ENCODE data around the gene PTPN14. TPM values are rescaled to one million over a fixed set of nuclear protein-coding genes. Genes with fewer than 3 reads are reported as not detected.

PTPN14 gene
- total and polyA plus RNA-seq, 2 of the 4 experiments (the other 2 are of a cell fraction), result 21.5 to 31.7 TPM

DNA sequence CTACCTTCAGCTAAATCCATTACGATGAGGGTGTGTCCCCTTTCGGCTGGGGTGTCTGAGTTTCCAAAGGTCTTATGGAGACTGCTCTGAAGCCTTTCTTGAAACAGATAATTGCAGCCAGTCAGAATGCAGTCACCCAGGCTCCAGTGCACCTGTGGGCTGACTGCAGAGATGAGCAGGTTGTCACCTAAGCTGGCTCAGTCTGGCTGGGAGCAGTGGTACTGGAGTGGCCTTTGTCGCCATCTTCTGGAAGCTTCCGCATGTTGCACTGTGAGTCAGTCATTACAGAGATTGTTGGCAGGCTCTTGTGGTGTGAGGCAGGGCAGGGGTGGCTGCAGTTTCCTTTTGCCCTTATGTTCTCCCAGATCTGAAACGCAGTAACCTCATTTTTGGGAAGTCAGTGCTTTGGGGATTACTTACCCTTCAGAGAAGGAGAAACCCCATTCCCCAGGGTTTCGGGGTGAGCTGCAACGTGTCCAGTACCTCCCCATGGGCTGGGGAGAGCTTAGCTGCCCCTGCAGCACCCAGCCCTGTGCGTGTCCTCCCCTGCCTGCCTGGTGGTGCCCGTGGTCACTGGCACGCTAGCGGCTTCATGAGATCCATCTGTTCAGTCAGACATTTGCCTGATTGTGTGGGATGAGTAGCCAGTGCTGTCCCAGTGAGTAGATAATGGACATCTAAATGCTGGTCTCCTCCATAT lies 222.5 kb downstream of the PTPN14 start:
- Histone ChIP-seq H3K4ac (ENCODE audit: low read depth, low read length) (no peak overlapping the region), H3K14ac (replicated peaks; ENCODE audit: low read depth, low read length) (no peak overlapping the region), H3K18ac (ENCODE audit: low read depth, low read length) (no peak overlapping the region), H3K4me1 (ENCODE audit: control insufficient read depth, insufficient read depth, low read length) (peaks cover 5% of the 10 kb centered on the region), H3K36me3 (ENCODE audit: control insufficient read depth, insufficient read depth, low read length) (no peaks in the 10 kb centered on the region), H3K9ac (ENCODE audit: low read depth, low read length) (no peak overlapping the region), H4K20me1 (ENCODE audit: insufficient read depth, low read length) (no peaks in the 10 kb centered on the region; the same call in 1 of the 2 replicates), H3K56ac (ENCODE audit: extremely low read depth, insufficient read depth, low read length) (no peak overlapping the region), H2AK5ac (ENCODE audit: low read depth, low read length) (no peak overlapping the region), H3K27me3 (ENCODE audit: control insufficient read depth, insufficient read depth, low read length) (no peaks in the 10 kb centered on the region), H2AFZ (replicated peaks; ENCODE audit: low read length, poor library complexity) (peak overlapping the region; percentile 40), H3K9me1 (ENCODE audit: insufficient read depth, low read length) (no peaks in the 10 kb centered on the region), H4K91ac (ENCODE audit: insufficient read depth, low read depth, low read length) (no peak overlapping the region), H2AK9ac (replicated peaks; ENCODE audit: low read depth, low read length, poor library complexity) (peak overlapping the region; percentile 6), H2BK15ac (ENCODE audit: low read depth, low read length) (no peak overlapping the region), H3K4me2 (ENCODE audit: low read depth, low read length) (no peak overlapping the region), H4K8ac (ENCODE audit: low read depth in 2 of 2, low read length in 2 of 2) (no peak overlapping the region), H3K4me3 (ENCODE audit: insufficient read depth, low read depth, low read length) (no peak overlapping the region), H3K27ac (ENCODE audit: insufficient read depth, low read length) (no peak overlapping the region), H3K9me3 (ENCODE audit: control insufficient read depth, insufficient read depth, low read length) (no peaks in the 10 kb centered on the region), H3K79me1 (ENCODE audit: low read depth in 1 of 2, low read length in 2 of 2) (peaks cover 0 to 14% of the 10 kb centered on the region in 2 experiments; a peak in 2 of 4 replicates), H3K23ac (ENCODE audit: low read depth, low read length) (no peak overlapping the region), H2BK20ac (ENCODE audit: low read depth, low read length) (no peak overlapping the region), H2BK120ac (ENCODE audit: low read depth, low read length) (no peak overlapping the region), H4K5ac (ENCODE audit: low read depth, low read length) (no peak overlapping the region), H2BK5ac (ENCODE audit: low read depth, low read length, poor library complexity, severe bottlenecking) (no peak overlapping the region)
- ChIA-PET CTCF (interaction anchor here (0.5 to 7.9 kb wide), 18 partner anchors 12 to 298 kb away, joined by 3 to 79 read pairs (median 5); no protein-coding TSS in a partner anchor), POLR2A (ENCODE audit: unreplicated experiment) (no interaction called here)
- 100% methylated on average over 3 of the region's 11 CpGs; no CpG with 5 or more reads in 1 of the 2 experiments for WGBS, 2 experiments (ENCODE audit: extremely low coverage in 2 of 2, insufficient read length in 1 of 2)
- no peak for TF ChIP-seq RCOR1 (IDR thresholded peaks at IDR 0.05; ENCODE audit: insufficient replicate concordance, low read length)
- no peak for TF ChIP-seq CEBPB (IDR thresholded peaks at IDR 0.05; ENCODE audit: low read depth, low read length)
- TF ChIP-seq BHLHE40 (IDR thresholded peaks at IDR 0.05; ENCODE audit: low read depth, low read length), result no peak
- TF ChIP-seq, protein P1, sequence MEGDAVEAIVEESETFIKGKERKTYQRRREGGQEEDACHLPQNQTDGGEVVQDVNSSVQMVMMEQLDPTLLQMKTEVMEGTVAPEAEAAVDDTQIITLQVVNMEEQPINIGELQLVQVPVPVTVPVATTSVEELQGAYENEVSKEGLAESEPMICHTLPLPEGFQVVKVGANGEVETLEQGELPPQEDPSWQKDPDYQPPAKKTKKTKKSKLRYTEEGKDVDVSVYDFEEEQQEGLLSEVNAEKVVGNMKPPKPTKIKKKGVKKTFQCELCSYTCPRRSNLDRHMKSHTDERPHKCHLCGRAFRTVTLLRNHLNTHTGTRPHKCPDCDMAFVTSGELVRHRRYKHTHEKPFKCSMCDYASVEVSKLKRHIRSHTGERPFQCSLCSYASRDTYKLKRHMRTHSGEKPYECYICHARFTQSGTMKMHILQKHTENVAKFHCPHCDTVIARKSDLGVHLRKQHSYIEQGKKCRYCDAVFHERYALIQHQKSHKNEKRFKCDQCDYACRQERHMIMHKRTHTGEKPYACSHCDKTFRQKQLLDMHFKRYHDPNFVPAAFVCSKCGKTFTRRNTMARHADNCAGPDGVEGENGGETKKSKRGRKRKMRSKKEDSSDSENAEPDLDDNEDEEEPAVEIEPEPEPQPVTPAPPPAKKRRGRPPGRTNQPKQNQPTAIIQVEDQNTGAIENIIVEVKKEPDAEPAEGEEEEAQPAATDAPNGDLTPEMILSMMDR (conservative IDR thresholded peaks at IDR 0.05; ENCODE audit: low read depth, low read length), result peak; percentile 96
- peak; percentile 31; the same call in 1 of the 2 replicates for TF ChIP-seq MAZ (IDR thresholded peaks at IDR 0.05; ENCODE audit: borderline replicate concordance, low read depth, low read length)
- 0 out of 2 replicates have a peak, but pooled peaks have one; percentile 26 for TF ChIP-seq MXI1 (IDR thresholded peaks at IDR 0.05; ENCODE audit: borderline replicate concordance, low read depth, low read length)
- no peak for TF ChIP-seq FOS (IDR thresholded peaks at IDR 0.05; ENCODE audit: low read depth, low read length)
- TF ChIP-seq SMC3 (IDR thresholded peaks at IDR 0.05; ENCODE audit: low read depth, low read length), result peak; percentile 96
- peak; percentile 65; the same call in 1 of the 2 replicates for TF ChIP-seq POLR2A (IDR thresholded peaks at IDR 0.05; ENCODE audit: low read depth, low read length)
- TF ChIP-seq RAD21 (IDR thresholded peaks at IDR 0.05; ENCODE audit: low read length), result peak; percentile 97
- 0 out of 2 replicates have a peak, but pooled peaks have one; percentile 7 for TF ChIP-seq RFX5 (IDR thresholded peaks at IDR 0.05; ENCODE audit: low read depth, low read length)
- TF ChIP-seq, protein P2, sequence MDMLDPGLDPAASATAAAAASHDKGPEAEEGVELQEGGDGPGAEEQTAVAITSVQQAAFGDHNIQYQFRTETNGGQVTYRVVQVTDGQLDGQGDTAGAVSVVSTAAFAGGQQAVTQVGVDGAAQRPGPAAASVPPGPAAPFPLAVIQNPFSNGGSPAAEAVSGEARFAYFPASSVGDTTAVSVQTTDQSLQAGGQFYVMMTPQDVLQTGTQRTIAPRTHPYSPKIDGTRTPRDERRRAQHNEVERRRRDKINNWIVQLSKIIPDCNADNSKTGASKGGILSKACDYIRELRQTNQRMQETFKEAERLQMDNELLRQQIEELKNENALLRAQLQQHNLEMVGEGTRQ (IDR thresholded peaks at IDR 0.05; ENCODE audit: low read depth, low read length), result no peak
- 0 out of 2 replicates have a peak, but pooled peaks have one; percentile 54 for TF ChIP-seq CHD1 (IDR thresholded peaks at IDR 0.05; ENCODE audit: low read depth, low read length)
- TF ChIP-seq NFE2L2 (IDR thresholded peaks at IDR 0.05; ENCODE audit: low read depth, low read length), result no peak
- no peak for TF ChIP-seq MAFK (IDR thresholded peaks at IDR 0.05; ENCODE audit: low read depth, low read length)
- BruUV-seq (replicated peaks), result no TSS peak
- intact Hi-C loops (cut with micrococcal nuclease), result loop anchor here (1.0 to 10.0 kb wide), 5 partner anchors 68 to 1207 kb away; no protein-coding TSS in a partner anchor
- dilution Hi-C loops (cut with HindIII; ENCODE audit: low sequenced_read_pairs, unreplicated experiment), result no loop called here
- ATAC-seq (ENCODE audit: low read depth) (peak; percentile 85), DNase-seq (peak; percentile 81)
- in situ Hi-C loops (cut with MboI; ENCODE audit: low sequenced_read_pairs), result no loop called here

Data from IMR-90 (cell line).